H1 (cell line): Measurements from ENCODE around the gene CUEDC1. TPM values are rescaled to one million over a fixed set of nuclear protein-coding genes. Genes with fewer than 3 reads are reported as not detected.

Experiments
- SP4 ChIP-seq: IDR thresholded peaks from 2 replicates; pipeline ENCODE4 v1.6.1; 2012; ENCODE audit warnings: low read length, inconsistent platforms
- polyA plus RNA-seq, 7 experiments: library from polyadenylated mRNA; depleted of rRNA in 3 of 7; stranded (reverse) in 5 of 7; unstranded in 2 of 7; fragments of >200 nt in 5 of 7; fragments of 200-250 nt in 2 of 7; gene quantifications; 1 replicate in 5 of 7; 2 replicates in 1 of 7; 4 replicates in 1 of 7; pipeline versions ENCODE4 v1.2.1 to v1.2.3, GENCODE V29; 2011 to 2013; ENCODE audit warnings: missing spikeins in 2 of 7, mixed read lengths in 2 of 7
- total RNA-seq: library from RNA; stranded (reverse); fragmentation: NEBNext Ultra II Directional; extraction: Animal tissue kit (Norgen Biotek cat#: 25700); gene quantifications from 2 replicates; pipeline ENCODE4 v1.2.1, GENCODE V29; 2021
- TF ChIP-seq, protein P1 (sequence below): IDR thresholded peaks from 2 replicates; pipeline ENCODE4 v1.6.1; 2012; ENCODE audit warnings: inconsistent platforms

CUEDC1 gene
- total and polyA plus RNA-seq, 2 of the 8 experiments (the other 6 are each of a cell fraction or from before 2014, with no cell fraction given): 4.0 to 10.7 TPM

GRCh38 chr17:57858838-57859237, 96.4 kb downstream of the CUEDC1 start (continued):
- TF ChIP-seq, protein P1, sequence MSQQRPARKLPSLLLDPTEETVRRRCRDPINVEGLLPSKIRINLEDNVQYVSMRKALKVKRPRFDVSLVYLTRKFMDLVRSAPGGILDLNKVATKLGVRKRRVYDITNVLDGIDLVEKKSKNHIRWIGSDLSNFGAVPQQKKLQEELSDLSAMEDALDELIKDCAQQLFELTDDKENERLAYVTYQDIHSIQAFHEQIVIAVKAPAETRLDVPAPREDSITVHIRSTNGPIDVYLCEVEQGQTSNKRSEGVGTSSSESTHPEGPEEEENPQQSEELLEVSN: no peak
- TF ChIP-seq SP4: no peak
